B cell (primary cell): ENCODE results near the gene BCO2. TPM values are rescaled to one million over a fixed set of nuclear protein-coding genes. Genes with fewer than 3 reads are reported as not detected.

Source experiments
- ATAC-seq: fragments of 200-7000 bp; cut with Tn5 transposase; one replicate; pipeline ENCODE4 v1.10.0; 2021; ENCODE audit warnings: low read depth, mild to moderate bottlenecking, moderate number of reproducible peaks, moderate library complexity
- CTCF ChIA-PET: fragments of 350-600 bp; sonication (Branson Sonifier 250); formaldehyde crosslinking; loops from one replicate; lab custom pipeline; 2021; ENCODE audit warnings: antibody characterized with exemption, inconsistent platforms; lab: Charles Lee
- POLR2A ChIA-PET: fragments of 350-600 bp; sonication (Branson Sonifier 250); formaldehyde crosslinking; loops from one replicate; lab custom pipeline; 2021; ENCODE audit warnings: antibody characterized with exemption; lab: Charles Lee
- DNase-seq: peaks from one replicate; pipeline ENCODE4 v3.0.0; 2013
- H2AFZ ChIP-seq: 2 replicates; pipeline ENCODE4 v1.6.1; 2012; ENCODE audit warnings: mild to moderate bottlenecking, low read depth, low read length; ENCODE audit not compliant: insufficient read depth, poor library complexity, severe bottlenecking
- H3K27ac ChIP-seq, 2 donors: 1 replicate in 1 of 2; 2 replicates in 1 of 2; pipeline ENCODE4 v1.5.1; 2012 to 2013; ENCODE audit warnings: low read length in 2 of 2, mild to moderate bottlenecking in 2 of 2, moderate library complexity in 1 of 2
- H3K27me3 ChIP-seq, 4 experiments: fragments of 200-600 bp in 1 of 4; sonication (generic) in 1 of 4; replicated peaks in 1 of 4; 1 replicate in 2 of 4; 2 replicates in 2 of 4; pipeline versions ENCODE4 v1.6.1 to v1.7.0; 2013 to 2016; ENCODE audit warnings: low read length in 3 of 4, mild to moderate bottlenecking in 2 of 4, mixed read lengths in 1 of 4, moderate library complexity in 1 of 4; ENCODE audit not compliant: insufficient read depth in 4 of 4, control insufficient read depth in 3 of 4; ENCODE audit errors: control extremely low read depth in 1 of 4
- H3K36me3 ChIP-seq, 2 experiments: replicated peaks in 1 of 2; 1 replicate in 1 of 2; 2 replicates in 1 of 2; pipeline versions ENCODE4 v1.6.1 to v1.7.1; 2013; ENCODE audit warnings: low read length in 1 of 2; ENCODE audit not compliant: insufficient read depth in 2 of 2, control insufficient read depth in 1 of 2; ENCODE audit errors: control extremely low read depth in 1 of 2, extremely low read depth in 1 of 2
- H3K4me1 ChIP-seq, 2 donors: fragments of 200-600 bp in 1 of 2; sonication (generic) in 1 of 2; 1 replicate in 1 of 2; 2 replicates in 1 of 2; pipeline versions ENCODE4 v1.5.1 to v1.6.1; 2013 to 2017; ENCODE audit warnings: low read length in 2 of 2; ENCODE audit not compliant: control insufficient read depth in 2 of 2, insufficient read depth in 2 of 2
- H3K4me2 ChIP-seq: replicated peaks from 2 replicates; pipeline ENCODE3; 2012; ENCODE audit warnings: mild to moderate bottlenecking, low read depth, low read length; ENCODE audit not compliant: poor library complexity, severe bottlenecking
- H3K4me3 ChIP-seq, 5 experiments: fragments of 200-600 bp in 1 of 5; sonication (generic) in 1 of 5; 1 replicate in 3 of 5; 2 replicates in 2 of 5; pipeline versions ENCODE4 v1.5.1 to v1.7.0; 2011 to 2016; ENCODE audit warnings: low read length in 4 of 5, mild to moderate bottlenecking in 4 of 5, low read depth in 2 of 5, control low read depth in 1 of 5, moderate library complexity in 1 of 5; ENCODE audit not compliant: insufficient read depth in 1 of 5; ENCODE audit errors: control extremely low read depth in 1 of 5, extremely low read depth in 1 of 5
- H3K79me2 ChIP-seq: fragments of 200-600 bp; sonication (generic); one replicate; pipeline ENCODE4 v1.6.0; 2016; ENCODE audit warnings: low read length; ENCODE audit not compliant: control insufficient read depth, insufficient read depth
- H3K9ac ChIP-seq: fragments of 200-600 bp; sonication (generic); 2 replicates; pipeline ENCODE4 v1.6.1; 2017; ENCODE audit warnings: mild to moderate bottlenecking, low read length, moderate library complexity
- H3K9me3 ChIP-seq, 3 donors: one replicate each; pipeline versions ENCODE4 v1.6.1 to v1.7.1; 2013; ENCODE audit warnings: low read length in 2 of 3; ENCODE audit not compliant: control insufficient read depth in 2 of 3, insufficient read depth in 1 of 3; ENCODE audit errors: control extremely low read depth in 1 of 3
- H4K20me1 ChIP-seq: 2 replicates; pipeline ENCODE4 v1.6.0; 2012; ENCODE audit warnings: mild to moderate bottlenecking, low read length; ENCODE audit not compliant: insufficient read depth, control insufficient read depth, poor library complexity, severe bottlenecking
- H3K27ac Mint-ChIP-seq: one replicate; pipeline ENCODE4 v1.8.0; 2021; ENCODE audit warnings: mixed read lengths
- H3K27me3 Mint-ChIP-seq: one replicate; pipeline ENCODE4 v1.8.0; 2021; ENCODE audit warnings: mixed read lengths
- H3K4me1 Mint-ChIP-seq: one replicate; pipeline ENCODE4 v1.8.0; 2021; ENCODE audit warnings: mixed read lengths
- H3K4me3 Mint-ChIP-seq: one replicate; pipeline ENCODE4 v1.8.0; 2021; ENCODE audit warnings: mixed read lengths
- H3K9me3 Mint-ChIP-seq: one replicate; pipeline ENCODE4 v1.8.0; 2022; ENCODE audit warnings: mixed read lengths; ENCODE audit not compliant: insufficient read depth
- EZH2 ChIP-seq: IDR thresholded peaks from 2 replicates; pipeline ENCODE4 v1.6.1; 2012; ENCODE audit warnings: borderline replicate concordance, low read depth, mild to moderate bottlenecking, moderate library complexity, low read length; ENCODE audit not compliant: insufficient read depth, poor library complexity, severe bottlenecking
- WGBS: methylation state at CpG from one replicate; pipeline ENCODE4 v1.1.5; 2013; ENCODE audit warnings: missing lambda C conversion rate; ENCODE audit not compliant: insufficient coverage; 5-methylcytosine and 5-hydroxymethylcytosine counted together
- intact Hi-C: fragments of 100-400 bp; cut with micrococcal nuclease; formaldehyde crosslinking; loops from one replicate; pipeline ENCODE4 v1.10.0; 2022
- polyA plus RNA-seq: library from polyadenylated mRNA; depleted of rRNA; stranded (reverse); fragments of >200 nt; gene quantifications from 2 replicates; pipeline ENCODE4 v1.2.3, GENCODE V29; 2012
- total RNA-seq, 2 donors: library from RNA; stranded (reverse); fragments of 120-200 nt in 1 of 2; gene quantifications; 1 replicate in 1 of 2; 2 replicates in 1 of 2; pipeline versions ENCODE4 v1.2.3 to v1.2.4, GENCODE V29; 2013 to 2022
- TF ChIP-seq, protein P1 (sequence below): fragments of 200-600 bp; IDR thresholded peaks from one replicate; pipeline ENCODE4 v1.8.0; 2022; ENCODE audit warnings: antibody characterized with exemption, mild to moderate bottlenecking

Gene BCO2
- total and polyA plus RNA-seq, 2 donors (not counting 1 experiment from before 2014, with no cell fraction given) = 1.7 to 1.8 TPM

DNA sequence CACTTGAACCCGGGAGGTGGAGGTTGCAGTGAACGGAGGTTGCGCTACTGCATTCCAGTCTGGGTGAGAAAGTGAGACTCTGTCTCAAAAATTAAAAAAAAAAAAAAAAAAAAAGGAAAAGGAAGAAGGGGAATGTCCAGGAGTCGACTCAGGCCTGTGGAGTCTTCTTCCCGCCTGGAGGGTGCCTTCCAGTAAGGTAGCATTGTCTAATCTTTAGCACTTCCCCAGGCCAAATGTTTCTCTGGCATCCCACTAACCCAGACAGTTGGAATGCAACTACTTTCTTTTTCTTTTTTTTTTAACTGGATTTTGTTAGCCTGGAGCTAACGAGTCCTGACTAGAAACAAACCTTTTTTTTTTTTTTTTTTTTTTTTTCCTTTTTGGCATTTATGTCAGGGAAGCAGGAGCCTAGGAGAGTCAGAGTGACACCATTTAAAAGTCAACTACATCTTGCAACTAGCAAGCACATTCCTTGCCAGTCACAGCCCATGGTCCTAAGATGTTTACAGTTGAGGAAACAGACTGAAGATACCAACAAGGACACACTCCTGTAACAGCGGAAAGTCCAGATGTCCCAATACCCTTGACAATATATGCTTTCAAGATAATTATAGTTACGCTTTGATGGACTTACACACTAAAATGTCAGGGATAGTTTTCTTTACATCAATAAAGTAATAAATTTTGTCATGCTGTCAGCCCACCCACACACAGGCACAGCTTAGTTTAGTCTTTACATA is 74.7 kb downstream of the BCO2 start:
- TF ChIP-seq, protein P1, sequence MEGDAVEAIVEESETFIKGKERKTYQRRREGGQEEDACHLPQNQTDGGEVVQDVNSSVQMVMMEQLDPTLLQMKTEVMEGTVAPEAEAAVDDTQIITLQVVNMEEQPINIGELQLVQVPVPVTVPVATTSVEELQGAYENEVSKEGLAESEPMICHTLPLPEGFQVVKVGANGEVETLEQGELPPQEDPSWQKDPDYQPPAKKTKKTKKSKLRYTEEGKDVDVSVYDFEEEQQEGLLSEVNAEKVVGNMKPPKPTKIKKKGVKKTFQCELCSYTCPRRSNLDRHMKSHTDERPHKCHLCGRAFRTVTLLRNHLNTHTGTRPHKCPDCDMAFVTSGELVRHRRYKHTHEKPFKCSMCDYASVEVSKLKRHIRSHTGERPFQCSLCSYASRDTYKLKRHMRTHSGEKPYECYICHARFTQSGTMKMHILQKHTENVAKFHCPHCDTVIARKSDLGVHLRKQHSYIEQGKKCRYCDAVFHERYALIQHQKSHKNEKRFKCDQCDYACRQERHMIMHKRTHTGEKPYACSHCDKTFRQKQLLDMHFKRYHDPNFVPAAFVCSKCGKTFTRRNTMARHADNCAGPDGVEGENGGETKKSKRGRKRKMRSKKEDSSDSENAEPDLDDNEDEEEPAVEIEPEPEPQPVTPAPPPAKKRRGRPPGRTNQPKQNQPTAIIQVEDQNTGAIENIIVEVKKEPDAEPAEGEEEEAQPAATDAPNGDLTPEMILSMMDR = no peak
- no peak for TF ChIP-seq EZH2
- H3K27me3 Mint-ChIP-seq = no peaks in the 10 kb centered on the region
- H3K4me1 Mint-ChIP-seq = no peaks in the 10 kb centered on the region
- ATAC-seq (no peak), DNase-seq (no peak)
- ChIA-PET POLR2A (interaction anchor here (0.7 kb wide), 1 partner anchor 22 kb away, joined by 5 read pairs; no protein-coding TSS in a partner anchor), CTCF (interaction anchor here (0.7 kb wide), 1 partner anchor 28 kb away, joined by 3 read pairs; no protein-coding TSS in a partner anchor)
- intact Hi-C loops = no loop called here
- H3K4me1 ChIP-seq = no peaks in the 10 kb centered on the region
- H3K79me2 ChIP-seq = no peaks in the 10 kb centered on the region
- H3K9ac ChIP-seq = no peak overlapping the region
- no peaks in the 10 kb centered on the region for H4K20me1 ChIP-seq
- 100% methylated on average over 3 of the region's 8 CpGs for WGBS
- H3K9me3 ChIP-seq = no peaks in the 10 kb centered on the region
- no peak overlapping the region for H3K4me2 ChIP-seq
- no peaks in the 10 kb centered on the region for H3K9me3 Mint-ChIP-seq
- H3K27ac Mint-ChIP-seq = no peak overlapping the region
- no peak overlapping the region for H3K4me3 Mint-ChIP-seq
- no peak overlapping the region for H3K27ac ChIP-seq
- H3K4me3 ChIP-seq = no peak overlapping the region
- no peaks in the 10 kb centered on the region for H3K27me3 ChIP-seq
- no peak overlapping the region for H2AFZ ChIP-seq
- no peaks in the 10 kb centered on the region for H3K36me3 ChIP-seq

GRCh38 chr11:112253605-112254242 is 78.4 kb downstream of the BCO2 start:
- Histone ChIP-seq H3K4me2 (no peak overlapping the region), H2AFZ (no peak overlapping the region), H3K27me3 (no peaks in the 10 kb centered on the region), H3K9me3 (no peaks in the 10 kb centered on the region), H3K4me3 (no peak overlapping the region), H3K79me2 (no peaks in the 10 kb centered on the region), H4K20me1 (no peaks in the 10 kb centered on the region), H3K36me3 (no peaks in the 10 kb centered on the region), H3K27ac (no peak overlapping the region), H3K9ac (no peak overlapping the region), H3K4me1 (no peaks in the 10 kb centered on the region)
- no peak for TF ChIP-seq EZH2
- TF ChIP-seq, protein P1 = no peak
- DNase-seq = no peak
- Mint-ChIP-seq H3K9me3 (no peaks in the 10 kb centered on the region), H3K4me1 (no peaks in the 10 kb centered on the region), H3K4me3 (no peak overlapping the region), H3K27ac (no peak overlapping the region), H3K27me3 (no peaks in the 10 kb centered on the region)
- ATAC-seq = no peak
- intact Hi-C loops = no loop called here
- ChIA-PET POLR2A (no interaction called here), CTCF (interaction anchor here (0.5 kb wide), 1 partner anchor 982 kb away, joined by 3 read pairs; no protein-coding TSS in a partner anchor)
- no CpG with 5 or more reads among the region's 3 CpGs for WGBS
